Middle frontal gyrus (tissue), 1 donor: ENCODE results near the gene TACR2.

Experiments
- DNase-seq: peaks from one replicate; pipeline ENCODE4 v3.0.0-alpha.2; 2015; ENCODE audit warnings: low spot score; ENCODE audit errors: extremely low spot score

Gene TACR2

DNA sequence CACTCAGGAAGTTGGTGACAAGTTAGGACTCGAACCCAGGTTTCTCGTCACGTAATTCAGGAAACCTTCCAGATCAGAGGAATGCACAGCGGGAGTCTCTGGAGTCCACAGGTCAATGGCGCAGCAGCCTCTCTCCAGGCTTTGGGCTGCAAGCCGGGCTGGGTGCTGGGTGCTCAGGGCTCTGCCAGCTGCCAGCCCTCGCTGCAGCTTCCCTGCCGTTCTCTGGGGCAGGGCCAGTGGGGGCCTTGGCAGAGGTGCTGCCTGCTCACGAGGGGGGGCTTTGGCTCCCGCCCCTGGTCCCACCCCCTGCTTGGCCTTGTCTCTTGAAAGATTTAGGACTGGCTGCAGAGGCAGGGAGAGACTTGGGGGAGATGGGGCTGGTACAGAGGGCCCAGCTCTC lies at the start of gene TACR2:
Gene TACR2 (minus strand): TSS at position 224 of the 400 bp plus-strand sequence. CDS start 595 bp downstream, outside the sequence.
- DNase-seq = no peak

DNA sequence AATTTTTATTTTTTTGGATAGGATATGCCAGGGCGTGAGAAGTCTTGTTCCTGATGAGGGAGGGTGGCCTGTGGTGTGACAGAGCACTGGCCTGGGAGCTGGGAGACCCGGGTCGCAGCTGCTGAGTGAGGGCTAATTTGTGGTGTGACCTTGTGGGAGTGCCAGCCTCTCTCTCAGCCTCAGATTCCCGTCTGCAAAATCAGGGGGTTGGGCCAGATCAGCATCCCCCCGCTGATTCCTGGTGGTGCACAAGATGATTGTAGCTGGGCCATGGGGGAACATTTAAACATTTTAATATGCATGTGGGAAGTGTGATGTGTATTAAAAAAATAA lies 49.4 kb upstream of the TACR2 start:
- no peak for DNase-seq

DNA sequence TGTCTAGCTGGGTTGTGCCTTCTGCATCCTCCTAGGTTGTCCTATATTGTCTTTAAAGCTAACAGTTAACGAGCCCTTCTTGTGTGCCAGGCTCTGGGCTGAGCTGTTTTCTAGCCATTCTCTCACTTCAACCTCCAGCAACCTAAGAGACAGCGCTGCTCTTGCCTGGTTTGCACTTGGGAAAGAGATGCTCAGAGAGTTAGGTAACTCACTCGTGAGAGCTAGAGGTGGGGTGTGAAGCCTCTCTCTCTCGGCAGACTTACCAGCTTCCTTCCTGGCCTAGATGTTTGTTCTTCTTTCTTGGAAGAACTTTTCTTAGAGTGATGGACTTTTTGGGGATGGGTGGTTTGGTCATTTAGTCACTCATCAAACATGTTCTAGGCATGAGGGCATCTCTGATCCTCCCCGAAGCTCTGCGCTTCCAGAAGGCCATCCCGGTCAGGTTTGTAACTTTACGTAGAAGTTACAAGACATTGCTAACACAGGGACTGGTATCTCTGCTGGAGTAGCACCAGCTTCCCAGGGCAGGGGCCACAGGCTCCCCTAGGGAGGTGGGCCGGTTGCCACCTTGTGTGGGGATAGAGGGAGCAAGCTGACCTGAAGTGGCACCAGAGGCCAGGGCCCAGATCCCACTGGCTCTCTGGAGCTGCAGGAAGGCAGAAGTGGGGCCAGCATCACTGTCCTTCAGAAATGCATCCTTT lies 48.9 kb upstream of the TACR2 start:
- DNase-seq = no peak

DNA sequence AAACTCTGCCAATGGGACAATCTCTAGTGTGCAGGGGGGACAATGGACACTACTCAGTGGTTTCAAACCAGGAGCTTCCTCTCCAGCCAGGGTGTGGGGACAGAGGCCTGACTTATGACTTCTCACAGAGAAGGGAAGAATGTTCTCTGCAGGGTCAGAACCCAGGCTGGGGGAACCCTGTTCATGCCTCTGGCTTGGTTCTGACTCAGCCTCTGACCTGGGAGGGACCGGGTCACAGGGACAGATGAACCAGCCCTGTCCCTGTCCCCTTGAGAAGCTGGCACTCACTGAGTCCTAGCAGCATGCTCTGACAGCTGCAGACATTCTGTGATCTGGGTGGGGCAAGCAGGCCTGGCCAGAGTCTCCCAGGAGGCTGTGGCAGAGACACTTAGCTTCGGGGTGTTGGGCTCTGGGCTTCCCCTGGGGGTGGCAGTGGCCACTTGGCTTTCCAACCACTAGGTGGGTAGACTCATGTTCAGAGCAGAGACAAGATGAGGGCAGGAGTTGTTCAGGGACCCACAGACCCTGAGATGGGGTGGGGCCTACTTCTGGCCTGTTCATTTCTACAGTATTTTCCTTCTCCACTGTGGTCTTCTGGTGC lies 48.2 kb upstream of the TACR2 start:
- DNase-seq = no peak

DNA sequence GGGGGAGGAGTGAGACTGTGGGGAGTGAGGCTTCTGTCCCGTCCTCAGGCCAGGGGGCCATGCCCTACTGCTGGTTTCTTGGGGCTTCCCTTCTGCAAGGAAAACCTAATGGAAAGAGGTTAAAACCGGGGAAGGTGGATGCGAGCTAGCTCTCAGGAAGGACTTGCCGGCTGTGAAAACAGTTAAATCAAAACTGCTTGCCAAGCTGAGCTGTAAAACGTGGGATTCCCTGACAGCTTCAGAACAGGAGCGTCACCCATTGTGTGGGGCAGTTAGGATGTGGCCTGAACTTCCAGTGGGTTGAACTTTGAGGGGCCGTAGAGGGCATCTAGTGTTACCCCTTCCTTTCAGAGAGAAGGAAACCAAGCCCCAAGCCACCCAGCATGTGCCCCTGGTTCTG lies 47.7 kb upstream of the TACR2 start:
- no peak for DNase-seq

DNA sequence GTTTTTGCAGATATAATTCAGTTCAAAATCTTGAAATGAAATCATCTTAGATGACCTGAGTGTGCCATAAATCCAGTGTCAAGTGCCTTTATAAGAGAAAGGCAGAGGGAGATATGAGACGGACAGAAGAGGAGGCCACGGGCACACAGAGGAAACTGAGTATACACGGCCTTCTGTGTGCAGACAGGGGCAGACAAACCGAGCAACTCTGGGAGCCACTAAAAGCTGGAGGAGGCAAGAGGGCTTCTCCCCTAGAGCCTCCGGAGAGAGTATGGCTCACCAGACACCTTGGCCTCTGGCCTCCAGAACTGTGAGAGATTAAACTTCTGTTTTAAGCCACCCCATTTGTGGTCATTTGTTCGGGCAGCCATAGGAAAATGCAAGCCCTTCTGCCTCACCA lies 47.2 kb upstream of the TACR2 start:
- no peak for DNase-seq

DNA sequence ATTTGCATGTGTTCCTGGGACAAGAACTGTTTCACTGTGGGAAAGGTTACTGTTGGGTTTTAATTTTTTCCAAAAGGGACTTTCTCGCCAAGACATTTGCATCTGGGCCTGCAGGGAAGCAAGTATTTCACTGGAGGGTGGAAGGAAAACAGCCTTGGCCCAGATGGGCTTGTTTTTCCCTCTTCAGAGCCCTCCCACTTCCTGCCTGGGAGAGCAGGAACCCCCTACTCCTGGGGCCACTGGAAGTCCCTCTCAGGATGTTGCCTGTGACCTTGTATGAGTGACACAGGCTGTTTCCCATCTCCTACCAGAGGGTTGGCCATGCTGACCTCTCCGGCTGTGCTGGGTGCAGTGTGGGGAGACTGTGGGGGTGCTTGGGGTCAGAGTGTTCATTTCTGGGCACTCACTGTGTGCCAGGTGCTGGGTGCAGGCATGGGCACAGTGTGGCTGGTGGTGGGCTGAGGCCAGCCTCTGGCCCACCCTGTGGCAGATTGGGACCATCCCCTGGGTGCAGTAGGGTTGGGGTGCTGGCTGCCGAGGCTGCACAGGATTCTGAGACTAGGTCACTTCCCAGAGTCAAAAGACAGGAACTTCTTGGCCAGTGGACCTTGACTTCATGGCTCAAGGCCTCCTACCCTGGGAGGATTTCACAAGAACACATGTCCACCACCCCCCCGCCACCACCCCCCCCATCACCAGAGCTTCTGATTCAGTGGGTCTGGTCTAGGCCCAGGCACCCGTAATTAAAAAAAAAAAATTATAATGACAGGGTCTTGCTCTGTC lies 44.7 kb upstream of the TACR2 start:
- no peak for DNase-seq

DNA sequence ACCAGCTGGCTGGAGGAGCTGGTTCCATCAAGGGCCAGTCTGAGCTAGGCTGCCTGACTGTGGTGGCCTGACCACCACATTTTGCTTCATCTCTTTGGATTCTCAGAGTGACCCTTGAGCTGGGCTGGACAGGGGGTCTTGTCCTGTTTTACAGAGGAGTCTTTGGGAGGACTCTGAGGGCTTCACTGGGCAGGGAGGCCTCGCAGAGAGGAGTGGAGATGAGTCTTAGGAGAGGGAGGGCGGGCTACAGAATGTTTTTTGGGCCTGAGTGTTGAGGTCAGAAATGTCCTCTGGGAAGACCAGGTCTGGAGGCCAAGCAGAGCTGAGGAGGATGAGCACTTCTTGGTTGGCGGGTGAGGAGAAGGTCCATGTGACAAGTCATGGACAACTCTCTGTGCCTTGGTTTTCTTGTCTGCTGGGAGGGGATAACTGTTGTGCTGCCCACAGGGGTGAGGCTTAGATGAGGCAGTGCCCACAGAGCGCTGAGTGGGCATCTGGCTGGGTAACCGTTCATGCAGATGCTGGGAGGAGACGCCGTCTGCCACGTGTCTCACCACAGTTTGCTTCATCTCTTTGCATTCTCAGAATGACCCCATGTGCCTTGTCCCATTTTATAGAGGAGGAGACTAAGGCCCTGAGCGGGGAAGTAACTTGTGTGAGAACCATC lies 44.0 kb upstream of the TACR2 start:
- DNase-seq = no peak

DNA sequence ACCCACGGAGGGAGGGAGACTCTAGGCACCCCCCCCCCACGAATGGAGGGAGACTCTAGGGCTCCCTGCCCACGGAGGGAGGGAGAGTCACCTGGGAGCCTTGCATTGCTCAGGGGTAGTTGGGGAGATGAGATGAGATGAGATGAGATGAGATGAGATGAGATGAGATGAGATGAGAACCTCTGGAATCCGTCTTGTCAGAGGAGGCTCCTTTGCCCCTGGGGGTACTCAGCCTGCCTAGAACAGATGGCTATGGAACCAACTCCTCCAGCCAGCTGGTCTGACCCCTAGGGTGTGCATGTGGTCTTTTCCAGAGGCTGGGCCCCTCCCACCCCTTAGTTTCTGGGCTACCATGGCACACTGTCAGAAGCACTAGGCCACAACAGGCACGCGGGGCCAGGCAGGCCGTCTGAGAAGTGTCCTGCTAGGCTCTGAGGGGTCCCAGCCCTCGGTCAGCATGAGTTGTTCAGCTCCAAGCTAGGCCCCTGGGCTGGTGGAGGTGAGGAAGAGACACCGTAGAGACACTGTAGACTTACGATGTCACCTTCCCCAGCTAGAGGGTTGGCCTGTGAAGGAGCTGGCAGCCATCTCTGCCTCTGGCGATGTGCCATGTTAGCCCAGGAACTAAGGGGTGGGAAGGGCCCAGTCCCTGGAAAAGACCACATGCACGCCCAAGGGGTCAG lies 43.3 kb upstream of the TACR2 start:
- DNase-seq = no peak

DNA sequence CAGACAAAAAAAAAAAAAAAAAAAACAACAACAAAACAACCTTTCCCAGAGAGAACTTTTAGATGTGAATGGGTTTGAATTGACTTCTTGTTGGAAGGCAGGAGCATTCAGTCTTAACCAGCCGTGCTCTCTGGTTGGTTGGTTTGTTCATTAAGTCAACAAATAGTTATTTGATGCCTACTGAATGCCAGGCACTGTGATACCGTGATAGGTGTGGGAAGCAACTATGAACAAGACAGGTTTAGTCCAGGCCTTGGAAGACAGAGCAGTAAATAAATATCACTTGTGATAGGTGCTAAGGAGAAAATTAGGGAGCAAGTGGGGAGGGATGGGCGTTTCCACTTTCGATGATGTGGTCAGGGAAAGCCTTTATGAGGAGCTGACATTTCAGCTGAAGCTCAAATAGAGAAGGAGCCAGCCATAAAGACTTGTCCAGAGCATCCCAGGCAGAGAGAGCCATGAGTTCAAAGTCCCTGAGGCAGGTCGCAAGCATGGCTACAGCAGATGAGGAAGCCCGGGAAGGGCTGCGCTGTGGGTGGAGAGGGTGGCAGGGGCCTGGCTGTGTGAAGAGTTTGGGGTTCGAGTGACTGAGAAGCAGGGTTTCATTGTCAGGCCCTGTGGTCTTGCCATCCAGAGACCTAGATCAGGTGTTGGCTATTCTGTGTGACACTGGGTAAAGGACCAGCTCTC lies 42.5 kb upstream of the TACR2 start:
- DNase-seq = no peak

DNA sequence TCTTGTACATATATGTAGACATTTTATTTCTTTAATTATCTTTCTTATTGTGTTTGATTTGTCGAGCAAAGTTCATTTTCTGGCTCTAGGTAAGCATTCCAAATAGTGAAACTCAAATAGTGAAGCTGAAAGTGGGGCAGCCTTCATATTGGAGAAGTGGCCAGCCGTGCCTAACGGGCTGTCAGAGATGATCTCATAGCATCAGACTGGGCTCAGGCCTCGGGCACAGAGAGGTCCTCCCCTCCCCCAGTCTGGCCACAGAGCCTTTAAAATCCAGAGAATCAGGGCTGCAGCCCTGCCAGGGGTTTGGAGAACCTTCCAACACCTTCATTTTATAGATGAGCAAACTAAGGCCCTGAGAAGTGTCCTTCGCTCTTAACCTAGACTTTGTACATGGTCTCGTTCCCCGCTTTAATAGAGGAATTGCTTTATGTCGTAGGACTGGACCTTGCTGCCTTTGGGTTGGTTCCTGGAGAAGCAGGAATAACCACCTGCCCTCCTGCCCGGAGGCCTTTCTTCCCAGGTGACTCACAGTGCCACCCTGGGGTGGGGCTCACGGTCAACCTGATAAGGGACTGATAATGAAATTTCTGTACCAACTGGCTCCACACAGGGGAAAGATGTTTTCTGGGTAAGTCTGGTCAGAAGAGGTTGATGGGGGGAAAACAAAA lies 41.8 kb upstream of the TACR2 start:
- DNase-seq = no peak

DNA sequence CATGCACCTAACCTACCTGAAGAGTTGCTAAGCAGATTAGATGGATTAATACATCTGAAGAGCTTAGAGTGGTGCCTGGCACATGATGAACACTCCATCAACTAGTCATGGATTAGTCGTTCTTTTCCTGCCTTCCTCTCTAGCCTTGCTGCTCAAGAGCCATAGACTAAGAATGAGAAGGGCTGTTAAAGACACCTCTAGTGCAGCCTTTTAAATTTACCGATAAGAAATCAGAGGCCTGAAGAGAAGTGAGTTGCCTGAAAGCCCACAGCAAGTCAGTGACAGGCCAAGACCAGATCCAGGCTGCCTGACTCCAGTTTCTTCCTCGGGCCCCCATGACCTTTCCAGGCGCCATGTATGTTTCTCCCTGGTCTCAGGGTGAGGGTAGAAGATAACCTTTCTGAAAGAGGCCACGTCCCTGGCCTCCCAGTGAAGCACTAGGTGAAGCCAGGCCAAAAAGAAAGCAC lies 41.1 kb upstream of the TACR2 start:
- no peak for DNase-seq

DNA sequence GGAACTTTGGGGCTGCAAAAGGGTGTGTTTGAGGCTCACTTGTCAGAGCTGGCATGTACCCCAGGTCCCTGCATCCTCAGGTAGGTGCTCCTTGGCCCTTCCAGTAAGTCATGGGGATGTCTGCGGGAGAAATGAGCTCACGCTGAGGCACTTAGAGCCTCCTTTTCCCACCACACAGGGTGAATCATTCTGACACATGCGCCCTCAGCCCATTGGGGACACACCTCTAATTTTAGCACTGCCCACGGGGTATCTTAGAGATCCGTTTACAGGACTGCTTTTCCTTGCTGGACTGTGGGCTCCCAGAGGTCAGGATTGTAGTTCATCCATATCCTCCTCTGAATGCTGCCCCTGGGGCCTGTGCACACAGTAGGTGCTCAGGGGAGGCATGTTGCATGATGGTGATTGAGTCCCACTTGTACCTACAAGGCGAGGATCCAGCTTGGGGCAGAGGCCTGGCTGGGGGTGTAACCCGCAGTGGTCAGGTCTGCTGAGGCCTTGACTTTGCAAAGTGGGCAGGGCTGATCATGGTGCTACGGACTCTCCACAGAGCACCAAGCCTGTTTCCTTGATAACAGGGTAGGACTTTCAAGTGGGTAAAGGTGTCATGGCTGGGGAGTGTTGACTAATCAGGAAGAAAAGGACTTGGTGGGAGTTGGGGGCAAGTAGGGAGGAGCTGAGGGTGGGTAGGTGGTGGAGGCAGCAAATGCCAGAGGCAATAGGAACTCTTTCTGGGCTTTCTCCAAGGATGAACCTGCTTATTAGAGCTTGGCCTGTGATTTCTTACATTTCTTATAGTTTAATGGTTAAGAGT lies 40.4 kb upstream of the TACR2 start:
- no peak for DNase-seq

DNA sequence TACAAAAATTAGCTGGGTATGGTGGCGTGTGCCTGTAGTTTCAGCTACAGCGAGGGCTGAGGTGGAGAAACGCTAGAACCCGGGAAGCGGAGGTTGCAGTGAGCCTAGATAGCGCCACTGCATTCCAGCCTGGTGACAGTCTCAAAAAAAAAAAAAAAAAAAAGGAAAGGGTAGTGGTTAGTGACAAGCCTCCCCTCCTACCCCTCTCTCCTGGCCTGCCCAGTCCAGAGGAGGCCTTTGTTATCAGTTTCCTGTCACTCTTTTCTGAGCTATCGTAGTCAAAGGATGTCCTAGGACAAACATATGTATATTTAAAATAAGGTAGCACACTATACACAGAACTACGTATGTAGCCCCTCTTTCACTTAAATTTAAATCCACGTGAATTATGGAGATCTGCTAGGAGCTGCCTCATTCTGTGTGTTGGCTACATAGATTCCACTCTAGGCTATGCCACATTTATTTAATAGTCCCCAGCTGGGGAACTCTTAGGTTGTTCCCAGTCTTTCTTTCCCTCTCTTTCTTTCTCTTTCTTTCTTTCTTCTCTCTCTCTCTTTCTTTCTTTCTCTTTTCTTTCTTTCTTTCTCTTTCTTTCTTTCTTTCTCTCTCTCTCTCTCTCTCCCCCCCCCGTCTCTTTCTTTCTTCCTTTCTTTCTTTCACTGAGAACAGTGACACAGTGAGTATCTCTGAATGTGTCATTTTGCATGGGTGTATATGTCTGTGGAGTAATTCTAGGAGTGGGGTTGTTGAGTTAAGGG lies 38.5 kb upstream of the TACR2 start:
- DNase-seq = no peak

DNA sequence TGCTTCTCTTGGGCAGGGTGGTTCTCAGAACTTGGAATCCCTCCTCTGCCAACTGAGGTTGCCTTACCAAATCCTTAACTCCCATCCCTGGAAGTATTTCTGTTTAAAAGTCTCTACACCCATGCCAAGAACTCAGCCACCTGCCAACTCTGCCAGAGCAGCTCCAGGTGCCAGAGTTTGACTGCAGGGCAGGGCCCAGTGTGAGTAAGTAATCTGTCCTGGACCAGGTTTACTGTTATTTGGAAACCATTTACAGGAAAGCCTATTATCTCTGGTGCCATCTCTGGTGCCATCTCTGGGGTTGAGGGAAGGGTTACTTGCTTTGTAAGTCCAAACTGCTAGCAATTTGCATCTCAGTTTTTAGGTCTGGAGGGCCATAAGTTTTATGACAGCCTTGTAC lies 37.1 kb upstream of the TACR2 start:
- no peak for DNase-seq

DNA sequence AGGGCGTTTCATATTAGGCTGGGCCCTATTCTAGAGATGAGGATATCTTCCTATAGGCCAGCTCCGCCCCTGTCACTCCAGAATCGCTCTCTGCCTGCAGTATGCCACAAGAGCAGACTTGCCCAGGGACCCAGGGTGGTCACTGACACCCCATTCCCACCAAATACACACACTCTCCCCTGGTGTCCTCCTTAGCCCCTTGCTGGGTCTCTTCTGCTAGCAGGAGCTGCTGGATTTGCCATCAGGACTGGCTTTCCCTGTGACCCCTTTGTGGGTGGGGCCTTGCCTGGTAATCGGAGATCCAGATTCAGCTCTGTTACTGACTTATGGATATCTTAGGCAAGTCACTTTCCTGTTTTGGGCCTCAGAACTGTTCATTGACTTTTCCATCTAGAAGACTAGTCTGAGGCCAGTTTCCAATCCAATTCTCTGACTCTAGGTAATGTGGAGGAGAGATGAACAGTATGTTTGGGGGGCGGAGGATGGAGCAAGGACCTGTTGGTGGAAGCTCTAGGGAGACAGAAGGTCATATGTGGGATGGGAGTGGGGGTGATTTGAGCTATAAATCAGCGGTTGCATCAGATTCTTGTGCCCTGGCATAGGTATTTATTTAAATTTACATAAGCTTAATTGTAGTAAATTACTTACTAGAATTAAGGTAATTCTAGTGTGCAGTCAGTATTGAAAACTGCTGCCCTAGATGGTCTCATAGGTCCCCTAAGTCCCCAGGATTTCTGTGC lies 36.1 kb upstream of the TACR2 start:
- DNase-seq = no peak

DNA sequence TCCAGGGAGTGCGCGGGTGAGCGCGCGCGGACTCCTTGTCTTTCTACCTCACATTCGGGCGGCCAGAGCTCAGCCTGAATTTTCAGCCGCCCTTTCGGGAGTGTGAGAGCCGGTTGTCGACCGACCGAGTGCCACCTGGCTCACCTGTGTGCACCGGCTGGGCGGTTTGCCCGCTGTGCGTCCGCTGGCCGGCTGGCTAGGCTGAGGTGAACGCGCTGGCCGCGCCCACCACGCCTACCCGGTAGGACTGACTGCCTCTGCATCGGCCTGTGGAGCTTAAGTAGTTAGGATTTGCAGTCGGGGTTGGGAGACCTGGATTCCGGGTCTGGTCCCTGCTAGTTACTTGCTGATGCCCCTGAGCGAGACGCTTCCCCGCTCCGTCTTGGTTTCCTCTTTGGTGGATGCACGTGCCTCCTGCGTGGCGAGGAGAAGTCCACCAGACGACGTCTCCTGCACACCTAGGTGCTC lies 35.1 kb upstream of the TACR2 start:
- no peak for DNase-seq
